HepG2 (cell line): ENCODE results near the gene FBF1. TPM values are rescaled to one million over a fixed set of nuclear protein-coding genes. Genes with fewer than 3 reads are reported as not detected.
A peak's percentile ranks its signal among the peaks of the same experiment; 100 is the strongest.

ENCODE experiments used
- CHCHD3 ChIP-seq: sonication (generic); formaldehyde crosslinking; IDR thresholded peaks from 2 replicates; pipeline ENCODE4 v1.8.0; 2022; ENCODE audit warnings: mild to moderate bottlenecking, missing genetic modification reagents, moderate library complexity
- CREM ChIP-seq, 2 experiments: sonication (generic) in 1 of 2; formaldehyde crosslinking in 1 of 2; IDR thresholded peaks; 2 replicates each; pipeline versions ENCODE4 v1.4.0 to v1.6.1; 2016 to 2020; ENCODE audit warnings: antibody characterized with exemption in 1 of 2, mild to moderate bottlenecking in 1 of 2, missing genetic modification reagents in 1 of 2
- CSRNP2 ChIP-seq: sonication (generic); formaldehyde crosslinking; conservative IDR thresholded peaks from 2 replicates; pipeline ENCODE4 v1.8.0; 2022; ENCODE audit warnings: low read depth, missing genetic modification reagents
- FOXP1 ChIP-seq, 2 experiments: fragments of 450-650 bp in 1 of 2; IDR thresholded peaks; 2 replicates each; pipeline ENCODE4 v1.6.1; 2017 to 2018; ENCODE audit warnings: antibody characterized with exemption in 1 of 2
- GLI4 ChIP-seq: sonication (generic); formaldehyde crosslinking; IDR thresholded peaks from 2 replicates; pipeline ENCODE4 v1.5.1; 2020; ENCODE audit warnings: missing genetic modification reagents, mild to moderate bottlenecking, moderate library complexity, borderline replicate concordance
- HNF4A ChIP-seq: sonication (generic); formaldehyde crosslinking; IDR thresholded peaks from 2 replicates; pipeline ENCODE4 v1.4.0; 2020; ENCODE audit warnings: missing genetic modification reagents
- KLF12 ChIP-seq: sonication (generic); formaldehyde crosslinking; IDR thresholded peaks from 2 replicates; pipeline ENCODE4 v1.4.0; 2020; ENCODE audit warnings: missing genetic modification reagents, borderline replicate concordance
- KLF6 ChIP-seq: IDR thresholded peaks from 2 replicates; pipeline ENCODE4 v1.8.0; 2016; ENCODE audit warnings: missing biosample characterization, missing genetic modification reagents
- MYC ChIP-seq: sonication (generic); formaldehyde crosslinking; IDR thresholded peaks from 2 replicates; pipeline ENCODE4 v1.9.0; 2021; ENCODE audit warnings: missing genetic modification reagents, borderline replicate concordance
- REXO4 ChIP-seq: sonication (generic); formaldehyde crosslinking; IDR thresholded peaks from 2 replicates; pipeline ENCODE4 v1.8.0; 2022; ENCODE audit warnings: missing genetic modification reagents, mild to moderate bottlenecking, borderline replicate concordance
- TCF12 ChIP-seq, 2 experiments: fragments of 450-650 bp in 1 of 2; sonication (generic) in 1 of 2; formaldehyde crosslinking in 1 of 2; IDR thresholded peaks; 2 replicates each; pipeline versions ENCODE4 v1.6.1 to v1.8.0; 2017 to 2022; ENCODE audit warnings: antibody characterized with exemption in 1 of 2, mild to moderate bottlenecking in 1 of 2, missing genetic modification reagents in 1 of 2, moderate library complexity in 1 of 2
- TMF1 ChIP-seq: sonication (generic); formaldehyde crosslinking; IDR thresholded peaks from 2 replicates; pipeline ENCODE4 v1.8.1; 2022; ENCODE audit warnings: low read depth, missing genetic modification reagents
- ZBTB21 ChIP-seq: sonication (generic); formaldehyde crosslinking; IDR thresholded peaks from 2 replicates; pipeline ENCODE4 v1.4.0; 2020; ENCODE audit warnings: missing genetic modification reagents
- ZFP91 ChIP-seq: sonication (generic); formaldehyde crosslinking; IDR thresholded peaks from 2 replicates; pipeline ENCODE4 v1.9.0; 2022; ENCODE audit warnings: missing genetic modification reagents, mild to moderate bottlenecking, borderline replicate concordance
- ZFX ChIP-seq: sonication (generic); formaldehyde crosslinking; IDR thresholded peaks from 2 replicates; pipeline ENCODE4 v1.4.0; 2020; ENCODE audit warnings: mild to moderate bottlenecking, low read depth, missing genetic modification reagents, moderate library complexity
- ZNF546 ChIP-seq: sonication (generic); formaldehyde crosslinking; conservative IDR thresholded peaks from 2 replicates; pipeline ENCODE4 v1.8.1; 2023; ENCODE audit warnings: mild to moderate bottlenecking, missing genetic modification reagents
- ZNF660 ChIP-seq: sonication (generic); formaldehyde crosslinking; IDR thresholded peaks from 2 replicates; pipeline ENCODE4 v1.5.1; 2020; ENCODE audit warnings: mild to moderate bottlenecking, low read depth, missing genetic modification reagents, borderline replicate concordance
- ZNF773 ChIP-seq: sonication (generic); formaldehyde crosslinking; IDR thresholded peaks from 2 replicates; pipeline ENCODE4 v1.4.0; 2020; ENCODE audit warnings: missing genetic modification reagents, borderline replicate concordance
- polyA plus RNA-seq, 8 experiments: library from polyadenylated mRNA; depleted of rRNA in 3 of 8; stranded (reverse) in 7 of 8; unstranded in 1 of 8; fragments of >200 nt; fragmentation: Illumina TruSeq in 4 of 8; extraction: Trizol in 4 of 8; gene quantifications; 2 replicates each; pipeline versions ENCODE4 v1.2.1 to v1.2.3, GENCODE V29; 2011 to 2016; ENCODE audit warnings: low read depth in 4 of 8, missing spikeins in 1 of 8, mixed read lengths in 1 of 8; ENCODE audit not compliant: insufficient read depth in 1 of 8
- total RNA-seq, 5 experiments: library from RNA; depleted of rRNA; stranded (reverse); fragments of >200 nt; fragmentation: Illumina TruSeq; extraction: Trizol; gene quantifications; 2 replicates each; pipeline ENCODE4 v1.2.3, GENCODE V29; 2016; ENCODE audit warnings: low read depth in 1 of 5
- TF ChIP-seq, protein P1 (sequence below): sonication (generic); formaldehyde crosslinking; IDR thresholded peaks from 2 replicates; pipeline ENCODE4 v1.8.0; 2022; ENCODE audit warnings: low read depth, missing genetic modification reagents
- TF ChIP-seq, protein P2 (sequence below): sonication (generic); formaldehyde crosslinking; IDR thresholded peaks from 2 replicates; pipeline ENCODE4 v1.4.0; 2020; ENCODE audit warnings: missing genetic modification reagents, borderline replicate concordance
- TF ChIP-seq, protein P3 (sequence below): IDR thresholded peaks from 2 replicates; pipeline ENCODE4 v1.6.1; 2012; ENCODE audit warnings: inconsistent platforms

FBF1 gene
- total and polyA plus RNA-seq, 2 of the 13 experiments (the other 11 are each of a cell fraction or from before 2014, with no cell fraction given): 2.4 to 8.1 TPM

- TF ChIP-seq, protein P1, sequence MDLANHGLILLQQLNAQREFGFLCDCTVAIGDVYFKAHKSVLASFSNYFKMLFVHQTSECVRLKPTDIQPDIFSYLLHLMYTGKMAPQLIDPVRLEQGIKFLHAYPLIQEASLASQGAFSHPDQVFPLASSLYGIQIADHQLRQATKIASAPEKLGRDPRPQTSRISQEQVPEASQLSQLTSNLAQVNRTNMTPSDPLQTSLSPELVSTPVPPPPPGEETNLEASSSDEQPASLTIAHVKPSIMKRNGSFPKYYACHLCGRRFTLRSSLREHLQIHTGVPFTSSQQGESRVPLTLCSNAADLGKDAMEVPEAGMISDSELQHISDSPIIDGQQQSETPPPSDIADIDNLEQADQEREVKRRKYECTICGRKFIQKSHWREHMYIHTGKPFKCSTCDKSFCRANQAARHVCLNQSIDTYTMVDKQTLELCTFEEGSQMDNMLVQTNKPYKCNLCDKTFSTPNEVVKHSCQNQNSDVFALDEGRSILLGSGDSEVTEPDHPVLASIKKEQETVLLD (CRISPR knock-in tag): peak; percentile 77
- peak; percentile 91 for TF ChIP-seq ZFX
- TF ChIP-seq ZNF773 (CRISPR knock-in tag): peak; percentile 77; the same call in 1 of the 2 replicates
- no peak; the same call in 1 of the 2 replicates for TF ChIP-seq ZBTB21 (CRISPR knock-in tag)
- peak; percentile 97 for TF ChIP-seq ZFP91
- no peak for TF ChIP-seq KLF12
- TF ChIP-seq CREM (IDR thresholded peaks at IDR 0.05): peak; percentile 46; the same call in 1 of the 2 replicates
- no peak for TF ChIP-seq CREM (CRISPR knock-in tag; IDR thresholded peaks at IDR 0.05)
- no peak for TF ChIP-seq REXO4 (CRISPR knock-in tag)
- TF ChIP-seq ZNF546 (CRISPR knock-in tag): peak; percentile 95
- TF ChIP-seq TCF12 (IDR thresholded peaks at IDR 0.05): no peak
- TF ChIP-seq TCF12 (CRISPR knock-in tag; IDR thresholded peaks at IDR 0.05): peak; percentile 85
- TF ChIP-seq TMF1 (CRISPR knock-in tag): peak; percentile 71; the same call in 1 of the 2 replicates
- peak; percentile 87 for TF ChIP-seq KLF6 (CRISPR knock-in tag)
- no peak for TF ChIP-seq CSRNP2 (CRISPR knock-in tag)
- TF ChIP-seq CHCHD3 (CRISPR knock-in tag): 0 out of 2 replicates have a peak, but pooled peaks have one; percentile 1
- TF ChIP-seq MYC: peak; percentile 93
- TF ChIP-seq HNF4A (CRISPR knock-in tag): peak; percentile 27
- TF ChIP-seq, protein P2, sequence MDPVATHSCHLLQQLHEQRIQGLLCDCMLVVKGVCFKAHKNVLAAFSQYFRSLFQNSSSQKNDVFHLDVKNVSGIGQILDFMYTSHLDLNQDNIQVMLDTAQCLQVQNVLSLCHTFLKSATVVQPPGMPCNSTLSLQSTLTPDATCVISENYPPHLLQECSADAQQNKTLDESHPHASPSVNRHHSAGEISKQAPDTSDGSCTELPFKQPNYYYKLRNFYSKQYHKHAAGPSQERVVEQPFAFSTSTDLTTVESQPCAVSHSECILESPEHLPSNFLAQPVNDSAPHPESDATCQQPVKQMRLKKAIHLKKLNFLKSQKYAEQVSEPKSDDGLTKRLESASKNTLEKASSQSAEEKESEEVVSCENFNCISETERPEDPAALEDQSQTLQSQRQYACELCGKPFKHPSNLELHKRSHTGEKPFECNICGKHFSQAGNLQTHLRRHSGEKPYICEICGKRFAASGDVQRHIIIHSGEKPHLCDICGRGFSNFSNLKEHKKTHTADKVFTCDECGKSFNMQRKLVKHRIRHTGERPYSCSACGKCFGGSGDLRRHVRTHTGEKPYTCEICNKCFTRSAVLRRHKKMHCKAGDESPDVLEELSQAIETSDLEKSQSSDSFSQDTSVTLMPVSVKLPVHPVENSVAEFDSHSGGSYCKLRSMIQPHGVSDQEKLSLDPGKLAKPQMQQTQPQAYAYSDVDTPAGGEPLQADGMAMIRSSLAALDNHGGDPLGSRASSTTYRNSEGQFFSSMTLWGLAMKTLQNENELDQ (CRISPR knock-in tag): 0 out of 2 replicates have a peak, but pooled peaks have one; percentile 76
- TF ChIP-seq ZNF660 (CRISPR knock-in tag): 0 out of 2 replicates have a peak, but pooled peaks have one; percentile 49
- TF ChIP-seq, protein P3, sequence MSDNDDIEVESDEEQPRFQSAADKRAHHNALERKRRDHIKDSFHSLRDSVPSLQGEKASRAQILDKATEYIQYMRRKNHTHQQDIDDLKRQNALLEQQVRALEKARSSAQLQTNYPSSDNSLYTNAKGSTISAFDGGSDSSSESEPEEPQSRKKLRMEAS: peak; percentile 97
- no peak for TF ChIP-seq FOXP1 (IDR thresholded peaks at IDR 0.05)
- peak; percentile 30; the same call in 1 of the 2 replicates for TF ChIP-seq FOXP1 (CRISPR knock-in tag; IDR thresholded peaks at IDR 0.05)
- peak; percentile 64; the same call in 1 of the 2 replicates for TF ChIP-seq GLI4
Observed at GRCh38 chr17:75940727-75941441, at the start of gene FBF1 (continued).
